ENCODE results near the gene NCBP1. TPM values are rescaled to one million over a fixed set of nuclear protein-coding genes. Genes with fewer than 3 reads are reported as not detected.

The NCBP1 gene
- total and polyA plus RNA-seq, 2 of the 4 experiments (the other 2 are of a cell fraction) = 17.8 to 46.4 TPM

- TF ChIP-seq MXI1 (IDR thresholded peaks at IDR 0.05; ENCODE audit: borderline replicate concordance, low read depth, low read length) = no peak
- TF ChIP-seq RFX5 (IDR thresholded peaks at IDR 0.05; ENCODE audit: low read depth, low read length) = no peak
- TF ChIP-seq RAD21 (IDR thresholded peaks at IDR 0.05; ENCODE audit: low read length) = no peak
- TF ChIP-seq, protein P1, sequence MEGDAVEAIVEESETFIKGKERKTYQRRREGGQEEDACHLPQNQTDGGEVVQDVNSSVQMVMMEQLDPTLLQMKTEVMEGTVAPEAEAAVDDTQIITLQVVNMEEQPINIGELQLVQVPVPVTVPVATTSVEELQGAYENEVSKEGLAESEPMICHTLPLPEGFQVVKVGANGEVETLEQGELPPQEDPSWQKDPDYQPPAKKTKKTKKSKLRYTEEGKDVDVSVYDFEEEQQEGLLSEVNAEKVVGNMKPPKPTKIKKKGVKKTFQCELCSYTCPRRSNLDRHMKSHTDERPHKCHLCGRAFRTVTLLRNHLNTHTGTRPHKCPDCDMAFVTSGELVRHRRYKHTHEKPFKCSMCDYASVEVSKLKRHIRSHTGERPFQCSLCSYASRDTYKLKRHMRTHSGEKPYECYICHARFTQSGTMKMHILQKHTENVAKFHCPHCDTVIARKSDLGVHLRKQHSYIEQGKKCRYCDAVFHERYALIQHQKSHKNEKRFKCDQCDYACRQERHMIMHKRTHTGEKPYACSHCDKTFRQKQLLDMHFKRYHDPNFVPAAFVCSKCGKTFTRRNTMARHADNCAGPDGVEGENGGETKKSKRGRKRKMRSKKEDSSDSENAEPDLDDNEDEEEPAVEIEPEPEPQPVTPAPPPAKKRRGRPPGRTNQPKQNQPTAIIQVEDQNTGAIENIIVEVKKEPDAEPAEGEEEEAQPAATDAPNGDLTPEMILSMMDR (conservative IDR thresholded peaks at IDR 0.05; ENCODE audit: low read depth, low read length) = no peak
- TF ChIP-seq BHLHE40 (IDR thresholded peaks at IDR 0.05; ENCODE audit: low read depth, low read length) = no peak
- TF ChIP-seq MAFK (IDR thresholded peaks at IDR 0.05; ENCODE audit: low read depth, low read length) = no peak
- no peak for TF ChIP-seq CHD1 (IDR thresholded peaks at IDR 0.05; ENCODE audit: low read depth, low read length)
- ChIA-PET CTCF (no interaction called here), POLR2A (ENCODE audit: unreplicated experiment) (no interaction called here)
- no TSS peak for BruUV-seq (replicated peaks)
- dilution Hi-C loops (cut with HindIII; ENCODE audit: low sequenced_read_pairs, unreplicated experiment) (no loop called here), intact Hi-C loops (cut with micrococcal nuclease) (no loop called here), in situ Hi-C loops (cut with MboI; ENCODE audit: low sequenced_read_pairs) (no loop called here)
- ATAC-seq (ENCODE audit: low read depth) = no peak
- Histone ChIP-seq H3K9ac (ENCODE audit: low read depth, low read length) (no peak overlapping the region), H2AK9ac (replicated peaks; ENCODE audit: low read depth, low read length, poor library complexity) (no peak overlapping the region), H2BK120ac (ENCODE audit: low read depth, low read length) (0 out of 2 replicates have a peak overlapping the region, but pooled peaks have one; percentile 0), H3K23ac (ENCODE audit: low read depth, low read length) (no peak overlapping the region), H3K4me3 (ENCODE audit: insufficient read depth, low read depth, low read length) (no peak overlapping the region), H3K56ac (ENCODE audit: extremely low read depth, insufficient read depth, low read length) (no peak overlapping the region), H3K9me3 (ENCODE audit: control insufficient read depth, insufficient read depth, low read length) (no peaks in the 10 kb centered on the region), H2BK20ac (ENCODE audit: low read depth, low read length) (no peak overlapping the region), H3K4me1 (ENCODE audit: control insufficient read depth, insufficient read depth, low read length) (peaks cover 2% of the 10 kb centered on the region), H4K5ac (ENCODE audit: low read depth, low read length) (no peak overlapping the region), H3K9me1 (ENCODE audit: insufficient read depth, low read length) (peaks cover 10% of the 10 kb centered on the region), H3K4me2 (ENCODE audit: low read depth, low read length) (no peak overlapping the region), H2BK15ac (ENCODE audit: low read depth, low read length) (no peak overlapping the region), H2AFZ (replicated peaks; ENCODE audit: low read length, poor library complexity) (no peak overlapping the region), H4K8ac (ENCODE audit: low read depth in 2 of 2, low read length in 2 of 2) (no peak overlapping the region), H3K27me3 (ENCODE audit: control insufficient read depth, insufficient read depth, low read length) (no peaks in the 10 kb centered on the region), H3K27ac (ENCODE audit: insufficient read depth, low read length) (no peak overlapping the region), H3K14ac (replicated peaks; ENCODE audit: low read depth, low read length) (no peak overlapping the region), H3K18ac (ENCODE audit: low read depth, low read length) (no peak overlapping the region), H2AK5ac (ENCODE audit: low read depth, low read length) (no peak overlapping the region), H3K4ac (ENCODE audit: low read depth, low read length) (no peak overlapping the region), H4K20me1 (ENCODE audit: insufficient read depth, low read length) (0 out of 2 replicates have a peak, but pooled peaks cover 4% of the 10 kb centered on the region), H4K91ac (ENCODE audit: insufficient read depth, low read depth, low read length) (no peak overlapping the region), H2BK5ac (ENCODE audit: low read depth, low read length, poor library complexity, severe bottlenecking) (no peak overlapping the region), H3K79me1 (ENCODE audit: low read depth in 1 of 2, low read length in 2 of 2) (peaks cover 6 to 24% of the 10 kb centered on the region in 2 experiments), H3K36me3 (ENCODE audit: control insufficient read depth, insufficient read depth, low read length) (peaks cover 25% of the 10 kb centered on the region)
- DNase-seq = no peak
- no CpG with 5 or more reads among the region's 1 CpG for WGBS, 2 experiments (ENCODE audit: extremely low coverage in 2 of 2, insufficient read length in 1 of 2)
These were observed 55.0 kb downstream of the NCBP1 start for GRCh38 chr9:97688654-97689053.
